HG03571 (cell line): ENCODE measurements around the gene MKLN1.
"Not testable (repeated sequence)": the region's sequence is repeated elsewhere in the genome, so short reads cannot be mapped to it uniquely, and the experiment has no call there.

Experiments used
- ATAC-seq: cut with Tn5 transposase; IDR thresholded peaks from one replicate; pipeline ENCODE4 v1.9.1; 2021; ENCODE audit not compliant: unreplicated experiment

MKLN1 gene

GRCh38 chr7:131513245-131514061, 185.8 kb downstream of the MKLN1 start:
- ATAC-seq: peak; percentile 84

DNA sequence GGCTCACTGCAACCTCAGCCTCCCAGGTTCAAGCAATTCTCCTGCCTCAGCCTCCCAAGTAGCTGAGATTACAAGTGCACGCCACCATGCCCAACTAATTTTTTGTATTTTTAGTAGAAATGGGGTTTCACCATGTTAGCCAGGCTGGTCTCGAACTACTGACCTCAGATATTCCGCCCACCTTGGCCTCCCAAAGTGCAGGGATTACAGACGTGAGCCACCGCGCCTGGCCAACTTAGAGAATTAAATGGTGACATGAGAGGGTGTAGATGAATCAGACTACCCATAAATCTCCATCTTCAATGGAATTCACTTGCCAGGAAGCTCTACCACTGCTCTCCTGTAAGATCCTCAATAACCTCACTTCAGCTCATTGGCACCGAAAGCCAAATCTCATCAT, 187.8 kb downstream of the MKLN1 start:
- not testable (repeated sequence) for ATAC-seq

GRCh38 chr7:131517218-131517923, 189.7 kb downstream of the MKLN1 start:
- no peak for ATAC-seq

DNA sequence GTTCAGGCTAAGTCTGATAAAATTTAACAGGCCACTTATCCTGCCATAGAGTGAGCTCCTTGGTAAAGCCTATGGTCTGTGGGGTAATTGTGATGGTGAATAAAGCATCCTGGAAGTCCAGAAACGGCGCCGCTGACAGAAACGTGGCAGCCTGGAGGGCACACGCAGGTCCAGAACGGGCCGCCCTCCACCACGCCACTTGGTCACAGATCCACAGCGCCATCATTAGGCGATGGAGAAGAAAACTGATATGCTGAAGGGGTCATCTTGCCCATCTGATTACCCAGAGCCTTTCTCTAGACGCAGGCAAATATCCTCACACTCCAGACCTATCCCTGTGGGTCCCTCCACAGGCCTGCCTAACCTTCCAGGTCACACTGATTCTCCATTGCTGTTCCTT, 190.9 kb downstream of the MKLN1 start:
- ATAC-seq: no peak

DNA sequence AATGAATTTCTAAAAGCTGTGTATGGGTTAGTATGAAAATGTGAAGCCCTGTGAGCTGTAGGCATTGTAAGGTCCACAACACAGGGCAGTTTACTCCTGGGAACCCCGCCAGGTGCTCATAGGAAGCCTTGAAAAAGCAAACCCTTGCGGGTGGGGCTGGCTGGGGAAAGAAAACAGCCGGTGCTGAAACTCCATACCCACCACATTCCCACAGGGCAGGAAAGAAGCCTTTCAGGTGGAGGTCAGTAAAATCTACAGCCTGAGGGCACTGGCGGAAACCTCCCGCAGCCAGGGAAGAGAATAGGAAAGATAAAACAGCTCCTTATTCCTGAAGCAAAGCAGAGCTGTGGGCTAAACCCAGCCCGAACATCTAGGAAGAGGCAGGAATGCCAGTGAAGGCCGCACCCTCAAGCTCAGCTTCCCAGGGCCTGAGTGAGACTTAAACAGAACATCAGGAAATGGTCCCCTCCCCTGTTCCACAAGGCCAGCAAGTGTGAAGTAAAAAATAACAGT, 194.0 kb downstream of the MKLN1 start:
- ATAC-seq: no peak

- ATAC-seq: no peak
These were observed 194.8 kb downstream of the MKLN1 start for GRCh38 chr7:131522325-131522930.

DNA sequence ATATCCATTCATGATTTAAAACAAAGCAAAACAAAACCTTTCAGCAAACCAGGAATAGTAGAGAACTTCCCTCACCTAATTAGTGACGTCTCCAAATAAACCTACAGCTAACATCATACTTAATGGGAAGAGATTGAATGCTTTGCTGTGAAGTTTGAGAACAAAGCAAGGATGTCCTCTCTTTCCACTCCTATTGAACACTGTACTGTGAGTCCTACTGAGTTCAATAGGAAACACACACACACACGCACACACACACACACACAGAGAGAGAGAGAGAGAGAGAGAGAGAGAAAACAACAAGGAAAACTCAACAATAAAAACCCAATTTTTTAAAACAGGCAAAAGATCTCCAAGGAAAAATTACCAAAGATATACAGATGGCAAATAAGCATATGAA, 196.4 kb downstream of the MKLN1 start:
- no peak for ATAC-seq

- ATAC-seq: no peak
These were observed 197.0 kb downstream of the MKLN1 start for GRCh38 chr7:131524703-131525102.

- ATAC-seq: no peak
These were observed 198.1 kb downstream of the MKLN1 start for GRCh38 chr7:131525820-131526219.

GRCh38 chr7:131527456-131527855, 199.8 kb downstream of the MKLN1 start:
- no peak for ATAC-seq

- no peak for ATAC-seq
These were observed 201.5 kb downstream of the MKLN1 start for GRCh38 chr7:131529179-131529578.

DNA sequence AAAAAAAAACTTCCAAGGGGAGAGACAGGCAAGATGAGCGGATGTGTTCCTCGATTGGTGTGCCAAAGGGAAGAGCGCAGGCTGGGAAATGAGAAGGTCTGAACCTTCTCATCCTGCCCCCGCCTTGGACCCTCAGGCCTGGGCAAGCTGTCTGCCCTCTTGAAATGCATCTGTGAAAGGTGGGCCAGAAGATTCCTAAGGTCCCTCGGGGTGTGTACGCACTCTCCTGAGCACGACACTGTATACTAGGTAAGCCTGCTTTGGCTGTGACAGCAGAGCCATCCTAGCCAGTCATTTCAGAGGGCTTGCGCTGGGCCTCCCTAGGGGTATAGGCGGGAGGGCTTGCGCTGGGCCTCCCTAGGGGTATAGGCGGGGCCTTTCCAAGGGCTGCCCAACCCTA, 201.9 kb downstream of the MKLN1 start:
- ATAC-seq: no peak

- ATAC-seq: no peak
These were observed 202.5 kb downstream of the MKLN1 start for GRCh38 chr7:131530137-131530536.

GRCh38 chr7:131532570-131533091, 205.0 kb downstream of the MKLN1 start:
- no peak for ATAC-seq

- no peak for ATAC-seq
These were observed 205.5 kb downstream of the MKLN1 start for GRCh38 chr7:131533151-131533559.

DNA sequence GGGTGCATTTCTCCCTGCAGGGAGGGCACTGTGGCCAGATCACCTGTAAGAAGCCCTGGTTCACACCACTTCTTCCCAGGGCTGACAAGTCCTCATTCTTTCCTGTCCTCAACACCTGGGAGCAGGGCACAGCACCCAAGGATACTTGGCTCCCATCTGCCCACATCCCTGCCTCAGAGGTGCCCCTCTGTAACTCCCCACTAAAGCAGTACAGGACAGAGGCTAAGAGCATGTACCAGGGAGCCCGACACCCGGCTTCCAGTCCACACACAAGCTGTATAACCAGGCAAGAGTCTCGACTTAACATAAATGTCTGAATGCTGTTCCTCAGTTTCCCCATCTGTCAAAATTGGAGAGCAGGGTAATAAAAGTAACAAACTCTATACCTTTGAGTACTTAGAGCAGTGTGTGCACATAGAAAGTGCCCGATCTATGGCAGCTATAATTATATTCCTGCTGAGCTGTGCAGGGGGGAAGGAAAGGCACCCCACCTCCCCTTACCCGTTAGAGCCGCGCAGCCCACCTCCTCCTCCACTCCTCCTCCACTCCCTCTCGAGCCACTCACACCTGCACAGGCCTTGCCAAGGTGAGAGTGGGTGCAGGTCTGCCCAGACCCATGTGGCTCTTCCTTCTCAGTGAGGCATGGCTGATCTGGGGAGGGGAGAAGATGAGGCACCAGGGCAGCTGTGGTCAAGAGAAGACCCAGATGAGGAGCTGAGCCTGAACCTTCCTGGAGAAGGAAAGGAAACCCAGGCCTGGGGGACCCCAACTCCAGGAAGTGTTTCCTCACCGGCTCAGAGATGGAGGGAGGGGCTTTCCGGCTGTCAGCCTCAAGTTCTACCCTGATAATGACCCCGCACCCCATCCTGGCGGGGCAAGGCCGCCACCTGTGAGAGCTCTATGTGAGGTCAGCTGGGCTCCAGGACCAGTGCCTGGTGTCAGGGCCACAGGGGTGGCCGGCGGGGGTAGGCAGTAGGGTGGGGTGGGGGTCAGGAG, 206.2 kb downstream of the MKLN1 start:
- ATAC-seq: no peak

- no peak for ATAC-seq
These were observed 208.7 kb downstream of the MKLN1 start for GRCh38 chr7:131536361-131536849.

GRCh38 chr7:131537571-131537978, 209.9 kb downstream of the MKLN1 start:
- ATAC-seq: no peak

- ATAC-seq: no peak
These were observed 210.6 kb downstream of the MKLN1 start for GRCh38 chr7:131538071-131538812.
